Testis (tissue), 3 donors: ENCODE results near the gene CAPRIN1. TPM values are rescaled to one million over a fixed set of nuclear protein-coding genes. Genes with fewer than 3 reads are reported as not detected.
"Not testable (repeated sequence)": the region's sequence is repeated elsewhere in the genome, so short reads cannot be mapped to it uniquely, and the experiment has no call there.

Source experiments
- DNase-seq: peaks from one replicate; pipeline ENCODE4 v3.0.0-alpha.2; 2019
- H3K27ac ChIP-seq, 2 donors: fragments of 200-600 bp; sonication (generic); one replicate each; pipeline ENCODE4 v1.5.1; 2019
- H3K27me3 ChIP-seq: fragments of 200-600 bp; sonication (generic); one replicate; pipeline ENCODE4 v1.5.1; 2019
- H3K36me3 ChIP-seq: fragments of 200-600 bp; sonication (generic); one replicate; pipeline ENCODE4 v1.5.1; 2017; ENCODE audit warnings: low read depth; ENCODE audit errors: missing control alignments
- H3K4me1 ChIP-seq: fragments of 200-600 bp; sonication (generic); one replicate; pipeline ENCODE4 v1.5.1; 2019
- H3K4me3 ChIP-seq, 2 donors: fragments of 200-600 bp; sonication (generic); one replicate each; pipeline ENCODE4 v1.5.1; 2017 to 2019
- H3K9me3 ChIP-seq: fragments of 200-600 bp; sonication (generic); one replicate; pipeline ENCODE4 v1.5.1; 2017
- CTCF ChIP-seq, 3 experiments: fragments of 450-650 bp in 2 of 3; fragments of 200-600 bp in 1 of 3; sonication (generic) in 1 of 3; IDR thresholded peaks; one replicate each; pipeline ENCODE4 v1.5.1; 2016 to 2019; ENCODE audit warnings: antibody characterized with exemption in 3 of 3, mild to moderate bottlenecking in 2 of 3, moderate library complexity in 1 of 3
- POLR2A ChIP-seq: fragments of 450-650 bp; IDR thresholded peaks from one replicate; pipeline ENCODE4 v1.6.1; 2017; ENCODE audit warnings: antibody characterized with exemption, mild to moderate bottlenecking, moderate library complexity
- WGBS, 2 donors: methylation state at CpG; one replicate each; pipeline ENCODE4 v1.1.5; 2018; 5-methylcytosine and 5-hydroxymethylcytosine counted together
- intact Hi-C: fragments of 100-400 bp; cut with DNase I; formaldehyde crosslinking; loops from one replicate; pipeline ENCODE4 v1.15.1; 2023; ENCODE audit warnings: low total_unique reads
- polyA plus RNA-seq: library from polyadenylated mRNA; stranded (reverse); fragments of 350-450 nt; fragmentation: Illumina TruSeq; extraction: RNeasy Lipid Tissue Mini Kit (QIAGEN cat#74804); gene quantifications from one replicate; pipeline ENCODE4 v1.2.3, GENCODE V29; 2014; ENCODE audit warnings: low read depth, low replicate concordance; ENCODE audit not compliant: insufficient read depth
- total RNA-seq, 2 donors: library from RNA; depleted of rRNA; stranded (reverse); fragments of >200 nt; gene quantifications; one replicate each; pipeline ENCODE4 v1.2.3, GENCODE V29; 2016

CAPRIN1 gene
- total and polyA plus RNA-seq, 3 donors from 2014 or later = 281 to 419 (median 377) TPM

GRCh38 chr11:34053161-34053686, 1.7 kb downstream of the CAPRIN1 start:
- peaks cover 39% of the 10 kb centered on the region for H3K4me1 ChIP-seq
- TF ChIP-seq CTCF (IDR thresholded peaks at IDR 0.05) (no peak), POLR2A (no peak)
- 0% methylated on average over 24 of the region's 24 CpGs for WGBS, 2 donors
- H3K4me3 ChIP-seq = peak overlapping the region; percentile 88 to 96
- peak; percentile 89 for DNase-seq
- no peaks in the 10 kb centered on the region for H3K27me3 ChIP-seq
- H3K36me3 ChIP-seq = no peaks in the 10 kb centered on the region
- H3K27ac ChIP-seq = peak overlapping the region; percentile 89 to 99
- H3K9me3 ChIP-seq = no peaks in the 10 kb centered on the region
- intact Hi-C loops = no loop called here

GRCh38 chr11:34054351-34054750, 2.8 kb downstream of the CAPRIN1 start:
- Histone ChIP-seq H3K4me1 (peaks cover 39% of the 10 kb centered on the region), H3K27ac (peak overlapping the region in 1 of 2 donors; percentile 99)
- H3K27me3 ChIP-seq, DNase-seq, H3K4me3 ChIP-seq, H3K36me3 ChIP-seq, H3K9me3 ChIP-seq, intact Hi-C loops: not testable (repeated sequence)
- WGBS, 2 donors = 58 to 66% methylated on average over 11 of the region's 11 CpGs

- H3K4me3 ChIP-seq = no peak overlapping the region
- H3K27me3 ChIP-seq = no peaks in the 10 kb centered on the region
- H3K4me1 ChIP-seq = peaks cover 39% of the 10 kb centered on the region
- no peaks in the 10 kb centered on the region for H3K36me3 ChIP-seq
- 65 to 83% methylated on average over 18 of the region's 18 CpGs for WGBS, 2 donors
- no peaks in the 10 kb centered on the region for H3K9me3 ChIP-seq
- intact Hi-C loops = no loop called here
- DNase-seq = no peak
- TF ChIP-seq POLR2A = no peak
- peak overlapping the region in 1 of 2 donors; percentile 21 for H3K27ac ChIP-seq
Observed at GRCh38 chr11:34055218-34056000, 3.9 kb downstream of the CAPRIN1 start.

- Histone ChIP-seq H3K36me3 (no peaks in the 10 kb centered on the region), H3K4me1 (peaks cover 34% of the 10 kb centered on the region), H3K27ac (no peak overlapping the region), H3K9me3 (no peaks in the 10 kb centered on the region), H3K4me3 (no peak overlapping the region), H3K27me3 (no peaks in the 10 kb centered on the region)
- intact Hi-C loops = no loop called here
- no peak for DNase-seq
- WGBS, 2 donors = 36 to 44% methylated on average over 2 of the region's 2 CpGs
- no peak for TF ChIP-seq POLR2A
- no peak for TF ChIP-seq CTCF (IDR thresholded peaks at IDR 0.05)
Observed at GRCh38 chr11:34056672-34057071, 5.1 kb downstream of the CAPRIN1 start.

- no peak for DNase-seq
- Histone ChIP-seq H3K27ac (no peak overlapping the region), H3K9me3 (no peaks in the 10 kb centered on the region), H3K36me3 (no peaks in the 10 kb centered on the region), H3K4me3 (no peak overlapping the region), H3K27me3 (no peaks in the 10 kb centered on the region), H3K4me1 (peaks cover 5% of the 10 kb centered on the region)
- WGBS, 2 donors = 76 to 83% methylated on average over 2 of the region's 2 CpGs
- intact Hi-C loops = no loop called here
- no peak for TF ChIP-seq CTCF (IDR thresholded peaks at IDR 0.05)
- TF ChIP-seq POLR2A = no peak
Observed at GRCh38 chr11:34063061-34063795, 11.7 kb downstream of the CAPRIN1 start.
